RWPE1 (cell line): ENCODE results near the gene RYR3.

Source experiments
- CTCF ChIA-PET: fragments of 350-600 bp; sonication (Branson Sonifier 250); formaldehyde crosslinking; extraction: SDS; loops from one replicate; lab custom pipeline; 2021; lab: Yijun Ruan, JAX
- POLR2A ChIA-PET: fragments of 400-600 bp; formaldehyde crosslinking; extraction: SDS; loops from one replicate; lab custom pipeline; 2020; ENCODE audit warnings: antibody characterized with exemption; ENCODE audit not compliant: low non-redundant PET; lab: Yijun Ruan, JAX
- DNase-seq: peaks from one replicate; pipeline ENCODE4 v3.0.0; 2012; ENCODE audit warnings: low spot score
- H3K27ac ChIP-seq: fragments of 450-650 bp; 2 replicates; pipeline ENCODE4 v1.5.1; 2017
- CTCF ChIP-seq: fragments of 450-650 bp; conservative IDR thresholded peaks from 2 replicates; pipeline ENCODE4 v1.5.1; 2017; ENCODE audit warnings: low read depth, mild to moderate bottlenecking

The RYR3 gene

GRCh38 chr15:33547876-33548275 is 237.1 kb downstream of the RYR3 start:
- DNase-seq = peak; percentile 50
- POLR2A ChIA-PET = no interaction called here
- CTCF ChIA-PET = no interaction called here
- no peak for TF ChIP-seq CTCF
- H3K27ac ChIP-seq = no peak overlapping the region

- ChIA-PET CTCF (no interaction called here), POLR2A (no interaction called here)
- no peak for TF ChIP-seq CTCF
- no peak for DNase-seq
- no peak overlapping the region for H3K27ac ChIP-seq
Observed at GRCh38 chr15:33551860-33552259, 241.1 kb downstream of the RYR3 start.

GRCh38 chr15:33553157-33553556 is 242.4 kb downstream of the RYR3 start:
- H3K27ac ChIP-seq = no peak overlapping the region
- TF ChIP-seq CTCF = no peak
- no peak for DNase-seq
- ChIA-PET POLR2A (no interaction called here), CTCF (no interaction called here)

- ChIA-PET POLR2A (no interaction called here), CTCF (no interaction called here)
- TF ChIP-seq CTCF = no peak
- H3K27ac ChIP-seq = no peak overlapping the region
- DNase-seq = no peak
Observed at GRCh38 chr15:33559207-33559890, 248.6 kb downstream of the RYR3 start.

GRCh38 chr15:33561407-33561806 is 250.6 kb downstream of the RYR3 start:
- CTCF ChIA-PET = interaction anchor here (0.6 kb wide), 1 partner anchor 312 kb away, joined by 3 read pairs; no protein-coding TSS in a partner anchor
- POLR2A ChIA-PET = no interaction called here
- TF ChIP-seq CTCF = no peak
- H3K27ac ChIP-seq = no peak overlapping the region
- DNase-seq = no peak

GRCh38 chr15:33561967-33562366 is 251.2 kb downstream of the RYR3 start:
- ChIA-PET CTCF (interaction anchor here (0.6 kb wide), 1 partner anchor 1996 kb away, joined by 3 read pairs; no protein-coding TSS in a partner anchor), POLR2A (no interaction called here)
- no peak for DNase-seq
- TF ChIP-seq CTCF = no peak
- H3K27ac ChIP-seq = no peak overlapping the region
